Stimulated activated CD8-positive, alpha-beta memory T cell treated with anti-CD3 and anti-CD28 coated beads, Interleukin-4, amount 100 ng/mL, for 1 hour (primary cell): ENCODE measurements around the gene ZFYVE21.

Experiments
- DNase-seq, 2 donors: peaks; one replicate each; pipeline ENCODE4 v3.0.0-alpha.2; 2020; ENCODE audit warnings: low read depth in 2 of 2, low spot score in 1 of 2

The ZFYVE21 gene

GRCh38 chr14:103723748-103724081, 8.1 kb downstream of the ZFYVE21 start:
- DNase-seq: no peak

GRCh38 chr14:103724116-103724515, 8.5 kb downstream of the ZFYVE21 start:
- DNase-seq: no peak

GRCh38 chr14:103725001-103725682, 9.5 kb downstream of the ZFYVE21 start:
- DNase-seq: no peak

GRCh38 chr14:103725739-103726395, 10.3 kb downstream of the ZFYVE21 start:
- no peak for DNase-seq

- DNase-seq: no peak
Measured at GRCh38 chr14:103726474-103726873, 10.9 kb downstream of the ZFYVE21 start.

- DNase-seq: no peak
Measured at GRCh38 chr14:103727313-103727980, 11.8 kb downstream of the ZFYVE21 start.

GRCh38 chr14:103728141-103728540, 12.5 kb downstream of the ZFYVE21 start:
- DNase-seq: no peak

GRCh38 chr14:103728721-103729120, 13.1 kb downstream of the ZFYVE21 start:
- no peak for DNase-seq

- no peak for DNase-seq
Measured at GRCh38 chr14:103729496-103730448, 14.2 kb downstream of the ZFYVE21 start.

GRCh38 chr14:103730490-103731035, 15.0 kb downstream of the ZFYVE21 start:
- no peak for DNase-seq

- DNase-seq: no peak
Measured at GRCh38 chr14:103731481-103731880, 15.9 kb downstream of the ZFYVE21 start.

- DNase-seq: no peak
Measured at GRCh38 chr14:103731916-103732867, 16.6 kb downstream of the ZFYVE21 start.

- no peak for DNase-seq
Measured at GRCh38 chr14:103732868-103733620, 17.4 kb downstream of the ZFYVE21 start.

GRCh38 chr14:103733651-103734050, 18.0 kb downstream of the ZFYVE21 start:
- DNase-seq: no peak

- no peak for DNase-seq
Measured at GRCh38 chr14:103734081-103734888, 18.7 kb downstream of the ZFYVE21 start.

GRCh38 chr14:103735022-103735421, 19.4 kb downstream of the ZFYVE21 start:
- no peak for DNase-seq

GRCh38 chr14:103735439-103735814, 19.8 kb downstream of the ZFYVE21 start:
- no peak for DNase-seq

GRCh38 chr14:103735815-103736545, 20.4 kb downstream of the ZFYVE21 start:
- no peak for DNase-seq
